NCI-H526 treated with DMSO at 0.1 percent for 48 hours (cell line): ENCODE data around the gene FLNB.

Source experiments
- DNase-seq: peaks from one replicate; lab custom pipeline; 2025; lab: John Stamatoyannopoulos, UW

The FLNB gene

GRCh38 chr3:58205981-58206380 is 197.8 kb downstream of the FLNB start:
- no peak for DNase-seq

- DNase-seq, result no peak
Observed at GRCh38 chr3:58206406-58207011, 198.3 kb downstream of the FLNB start.

- DNase-seq, result no peak
Observed at GRCh38 chr3:58207954-58208353, 199.7 kb downstream of the FLNB start.

GRCh38 chr3:58209933-58210332 is 201.7 kb downstream of the FLNB start:
- DNase-seq, result no peak

DNA sequence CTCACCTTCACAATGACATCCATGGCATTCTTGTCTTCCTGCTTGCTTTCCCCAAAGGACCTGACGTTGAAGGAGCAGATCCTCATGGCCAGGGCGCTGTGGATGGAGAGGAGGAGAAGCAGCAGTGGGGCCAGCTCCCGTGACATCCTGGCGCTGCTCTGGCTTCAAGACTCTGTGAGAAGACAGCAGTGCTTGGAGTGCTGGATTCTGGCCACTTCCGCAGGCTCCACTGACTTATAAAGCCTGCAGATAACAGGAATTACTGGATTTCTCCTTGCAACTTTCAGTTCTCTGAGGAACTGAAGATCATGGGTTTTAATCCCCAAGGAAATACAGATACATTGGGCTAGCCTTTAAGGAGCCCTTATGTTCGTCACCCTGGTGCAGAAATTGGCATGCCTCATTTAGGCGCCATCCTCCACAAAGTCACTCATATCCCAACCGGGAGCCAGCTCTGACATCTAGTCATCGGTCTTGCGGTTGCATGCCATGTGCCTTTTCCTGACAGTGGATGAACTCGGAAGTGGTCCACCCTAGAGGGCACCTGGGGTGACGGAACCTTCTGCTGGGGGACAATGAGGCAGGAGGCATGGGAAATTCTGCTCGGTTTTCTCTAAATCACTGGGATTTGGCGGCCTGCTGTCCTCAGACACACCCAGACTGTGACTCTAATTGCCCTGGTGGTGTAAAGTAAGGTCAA is 202.7 kb downstream of the FLNB start, which contains the start of gene DNASE1L3:
Gene DNASE1L3 (minus strand): TSS at position 212 of the 700 bp plus-strand sequence. CDS start 66 bp downstream, at position 146.
- DNase-seq, result no peak

- no peak for DNase-seq
Observed at GRCh38 chr3:58214484-58215316, 206.5 kb downstream of the FLNB start.

DNA sequence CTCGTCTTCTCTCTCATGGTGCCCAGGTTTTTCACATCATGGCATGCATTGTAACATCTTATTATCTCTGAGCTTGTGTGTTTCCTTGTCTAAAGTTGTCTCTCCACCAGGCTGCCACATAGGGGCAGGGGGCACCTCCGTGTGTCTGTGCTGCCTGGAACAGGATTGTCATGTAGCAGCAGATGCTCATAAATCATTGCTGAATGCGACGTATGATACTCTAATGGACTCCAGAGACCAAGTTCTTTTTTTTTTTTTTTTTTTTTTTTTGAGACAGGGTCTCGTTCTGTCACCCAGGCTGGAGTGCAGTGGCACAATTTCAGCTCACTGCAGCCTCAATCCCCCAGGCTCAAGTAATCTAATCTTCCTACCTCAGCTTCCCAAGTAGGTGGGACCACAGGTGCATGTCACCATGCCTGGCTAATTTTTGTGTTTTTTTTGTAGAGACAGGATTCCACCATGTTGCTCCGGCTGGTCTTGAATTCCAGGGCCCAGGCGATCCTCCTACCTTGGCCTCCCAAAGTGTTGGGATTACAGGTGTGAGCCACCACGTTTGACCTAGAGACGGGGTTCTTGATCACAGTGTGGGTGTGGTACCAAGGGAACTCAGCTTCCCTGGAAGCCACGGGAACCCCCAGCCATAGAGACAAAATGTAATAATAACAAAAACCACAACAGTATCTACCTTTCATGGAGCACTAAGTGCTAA is 207.2 kb downstream of the FLNB start:
- DNase-seq, result no peak

GRCh38 chr3:58216496-58217195 is 208.4 kb downstream of the FLNB start:
- DNase-seq, result no peak

DNA sequence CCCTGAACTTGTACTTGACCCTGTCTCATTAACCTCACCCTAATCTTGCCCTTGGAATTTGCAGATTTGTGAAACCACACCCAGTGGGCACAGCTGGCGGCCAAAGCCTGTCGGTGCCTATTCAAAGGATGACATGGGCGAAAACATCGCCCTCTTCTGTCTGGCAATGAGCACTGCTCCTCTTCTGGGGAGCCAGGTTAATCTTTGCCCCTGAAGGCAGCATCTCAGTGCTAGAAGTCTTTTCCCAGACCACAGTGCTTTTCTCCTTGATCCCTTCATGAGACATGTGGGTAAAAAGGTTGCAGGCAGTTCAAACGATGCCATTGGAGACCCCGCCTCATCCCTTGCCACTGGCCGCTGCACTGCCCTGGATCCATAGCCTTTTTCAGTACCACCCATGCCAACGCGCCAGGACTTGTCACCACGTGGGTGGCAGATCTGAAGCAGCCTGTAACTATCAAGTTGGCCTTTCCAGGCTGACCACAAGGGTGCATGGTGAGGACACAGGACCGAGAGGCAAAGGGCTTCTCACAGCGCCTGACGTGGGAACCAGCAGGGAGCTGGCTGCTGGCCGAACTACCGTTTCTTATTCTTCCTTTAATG is 209.1 kb downstream of the FLNB start:
- peak; percentile 31 for DNase-seq

DNA sequence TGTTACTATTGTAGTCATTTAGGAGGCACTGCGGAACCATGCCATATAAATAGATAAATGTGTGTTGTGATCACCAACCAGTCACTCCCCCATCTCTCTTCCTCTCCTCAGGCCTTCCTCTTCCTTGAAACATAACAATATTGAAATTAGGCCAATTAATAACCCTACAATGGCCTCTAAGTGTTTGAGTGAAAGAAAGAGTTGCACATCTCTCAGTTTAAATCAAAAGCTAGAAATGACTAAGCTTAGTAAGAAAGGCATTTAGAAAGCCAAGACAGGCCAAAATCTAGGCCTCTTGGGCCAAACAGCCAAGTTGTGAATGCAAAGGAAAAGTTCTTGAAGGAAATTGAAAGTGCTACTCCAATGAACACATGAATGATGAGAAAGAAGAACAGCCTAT is 210.7 kb downstream of the FLNB start:
- no peak for DNase-seq
